ENCODE measurements around the gene LAMA3.

GRCh38 chr18:23689031-23689615 is at the start of gene LAMA3:
- TF ChIP-seq CTCF (IDR thresholded peaks at IDR 0.05) (no peak), POLR2A (IDR thresholded peaks at IDR 0.05) (no peak)
